HPDE6-E6E7 (cell line): ENCODE measurements around the gene KIAA0513.
A peak's percentile ranks its signal among the peaks of the same experiment; 100 is the strongest.
"Not testable (repeated sequence)": the region's sequence is repeated elsewhere in the genome, so short reads cannot be mapped to it uniquely, and the experiment has no call there.

Experiments used
- DNase-seq: peaks from one replicate; pipeline ENCODE4 v3.0.0; 2011; ENCODE audit warnings: missing footprints; ENCODE audit errors: extremely low spot score

The KIAA0513 gene

GRCh38 chr16:85048921-85049562 is 21.4 kb downstream of the KIAA0513 start:
- no peak for DNase-seq

- DNase-seq: no peak
These were observed 22.2 kb downstream of the KIAA0513 start for GRCh38 chr16:85049706-85050305.

GRCh38 chr16:85051067-85051581 is 23.5 kb downstream of the KIAA0513 start:
- no peak for DNase-seq

- DNase-seq: no peak
These were observed 24.1 kb downstream of the KIAA0513 start for GRCh38 chr16:85051683-85052082.

GRCh38 chr16:85052536-85052935 is 24.9 kb downstream of the KIAA0513 start:
- no peak for DNase-seq

- not testable (repeated sequence) for DNase-seq
These were observed 26.7 kb downstream of the KIAA0513 start for GRCh38 chr16:85054321-85054720.

- no peak for DNase-seq
These were observed 27.4 kb downstream of the KIAA0513 start for GRCh38 chr16:85054948-85055492.

GRCh38 chr16:85055493-85056210 is 28.1 kb downstream of the KIAA0513 start:
- no peak for DNase-seq

- DNase-seq: no peak
These were observed 28.7 kb downstream of the KIAA0513 start for GRCh38 chr16:85056211-85056748.

- DNase-seq: peak; percentile 50
These were observed 29.8 kb downstream of the KIAA0513 start for GRCh38 chr16:85057212-85057889.

- no peak for DNase-seq
These were observed 30.4 kb downstream of the KIAA0513 start for GRCh38 chr16:85057948-85058347.

GRCh38 chr16:85058909-85059308 is 31.3 kb downstream of the KIAA0513 start:
- no peak for DNase-seq

- DNase-seq: no peak
These were observed 34.0 kb downstream of the KIAA0513 start for GRCh38 chr16:85061566-85061965.

GRCh38 chr16:85062323-85062722 is 34.7 kb downstream of the KIAA0513 start:
- no peak for DNase-seq

GRCh38 chr16:85062845-85063244 is 35.2 kb downstream of the KIAA0513 start:
- no peak for DNase-seq

- no peak for DNase-seq
These were observed 36.6 kb downstream of the KIAA0513 start for GRCh38 chr16:85064186-85064585.

- DNase-seq: no peak
These were observed 37.5 kb downstream of the KIAA0513 start for GRCh38 chr16:85065099-85065498.

- DNase-seq: no peak
These were observed 38.8 kb downstream of the KIAA0513 start for GRCh38 chr16:85066346-85066885.

- no peak for DNase-seq
These were observed 39.4 kb downstream of the KIAA0513 start for GRCh38 chr16:85067024-85067423.

- no peak for DNase-seq
These were observed 39.8 kb downstream of the KIAA0513 start for GRCh38 chr16:85067426-85067825.

- no peak for DNase-seq
These were observed 41.2 kb downstream of the KIAA0513 start for GRCh38 chr16:85068746-85069145.
